NB4 (cell line): ENCODE results near the gene HNRNPA2B1.
"Not testable (repeated sequence)": the region's sequence is repeated elsewhere in the genome, so short reads cannot be mapped to it uniquely, and the experiment has no call there.

ENCODE experiments used
- MAX ChIP-seq: IDR thresholded peaks from 2 replicates; pipeline ENCODE4 v1.6.1; 2011; ENCODE audit warnings: low read depth, low read length
- POLR2A ChIP-seq: IDR thresholded peaks from 2 replicates; pipeline ENCODE4 v1.6.1; 2011; ENCODE audit warnings: mild to moderate bottlenecking; ENCODE audit not compliant: insufficient read length; ENCODE audit errors: extremely low read depth
- TF ChIP-seq, protein P1 (sequence below): IDR thresholded peaks from one replicate; pipeline ENCODE4 v1.5.1; 2012; ENCODE audit warnings: low read depth, low read length

GRCh38 chr7:26175903-26176302, 24.6 kb downstream of the HNRNPA2B1 start:
- TF ChIP-seq, protein P1, sequence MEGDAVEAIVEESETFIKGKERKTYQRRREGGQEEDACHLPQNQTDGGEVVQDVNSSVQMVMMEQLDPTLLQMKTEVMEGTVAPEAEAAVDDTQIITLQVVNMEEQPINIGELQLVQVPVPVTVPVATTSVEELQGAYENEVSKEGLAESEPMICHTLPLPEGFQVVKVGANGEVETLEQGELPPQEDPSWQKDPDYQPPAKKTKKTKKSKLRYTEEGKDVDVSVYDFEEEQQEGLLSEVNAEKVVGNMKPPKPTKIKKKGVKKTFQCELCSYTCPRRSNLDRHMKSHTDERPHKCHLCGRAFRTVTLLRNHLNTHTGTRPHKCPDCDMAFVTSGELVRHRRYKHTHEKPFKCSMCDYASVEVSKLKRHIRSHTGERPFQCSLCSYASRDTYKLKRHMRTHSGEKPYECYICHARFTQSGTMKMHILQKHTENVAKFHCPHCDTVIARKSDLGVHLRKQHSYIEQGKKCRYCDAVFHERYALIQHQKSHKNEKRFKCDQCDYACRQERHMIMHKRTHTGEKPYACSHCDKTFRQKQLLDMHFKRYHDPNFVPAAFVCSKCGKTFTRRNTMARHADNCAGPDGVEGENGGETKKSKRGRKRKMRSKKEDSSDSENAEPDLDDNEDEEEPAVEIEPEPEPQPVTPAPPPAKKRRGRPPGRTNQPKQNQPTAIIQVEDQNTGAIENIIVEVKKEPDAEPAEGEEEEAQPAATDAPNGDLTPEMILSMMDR, result not testable (repeated sequence)
- TF ChIP-seq POLR2A, MAX: not testable (repeated sequence)
